ENCODE results near the gene KEAP1. TPM values are rescaled to one million over a fixed set of nuclear protein-coding genes. Genes with fewer than 3 reads are reported as not detected.
"Not testable (repeated sequence)": the region's sequence is repeated elsewhere in the genome, so short reads cannot be mapped to it uniquely, and the experiment has no call there.

KEAP1 gene
- total and polyA plus RNA-seq, 4 experiments from 2014 or later: 35.7 to 60.1 (median 52.1) TPM

- H3K4me3 ChIP-seq (ENCODE audit: low read length in 2 of 2); H3K27me3 ChIP-seq (ENCODE audit: insufficient read depth, low read length); H3K4me3 Mint-ChIP-seq; H3K36me3 Mint-ChIP-seq; H3K4me1 ChIP-seq (ENCODE audit: insufficient read depth, low read length); H3K9me3 ChIP-seq (ENCODE audit: control insufficient read depth in 1 of 2, low read length in 2 of 2); H3K9me3 Mint-ChIP-seq; H3K36me3 ChIP-seq (ENCODE audit: insufficient read depth, low read length); DNase-seq; H3K4me1 Mint-ChIP-seq; H3K27ac Mint-ChIP-seq; H3K27ac ChIP-seq (ENCODE audit: low read depth, low read length); intact Hi-C loops (cut with micrococcal nuclease); POLR2A ChIA-PET (ENCODE audit: partially characterized antibody): not testable (repeated sequence)
- CTCF ChIA-PET (ENCODE audit: partially characterized antibody): interaction anchor here (1.0 to 1.3 kb wide), 2 partner anchors 27 to 31 kb away, joined by 3 read pairs; no protein-coding TSS in a partner anchor
- peaks cover 12 to 18% of the 10 kb centered on the region in 2 donors for H3K27me3 Mint-ChIP-seq
Measured at GRCh38 chr19:10539016-10539415, 35.9 kb upstream of the KEAP1 start.

DNA sequence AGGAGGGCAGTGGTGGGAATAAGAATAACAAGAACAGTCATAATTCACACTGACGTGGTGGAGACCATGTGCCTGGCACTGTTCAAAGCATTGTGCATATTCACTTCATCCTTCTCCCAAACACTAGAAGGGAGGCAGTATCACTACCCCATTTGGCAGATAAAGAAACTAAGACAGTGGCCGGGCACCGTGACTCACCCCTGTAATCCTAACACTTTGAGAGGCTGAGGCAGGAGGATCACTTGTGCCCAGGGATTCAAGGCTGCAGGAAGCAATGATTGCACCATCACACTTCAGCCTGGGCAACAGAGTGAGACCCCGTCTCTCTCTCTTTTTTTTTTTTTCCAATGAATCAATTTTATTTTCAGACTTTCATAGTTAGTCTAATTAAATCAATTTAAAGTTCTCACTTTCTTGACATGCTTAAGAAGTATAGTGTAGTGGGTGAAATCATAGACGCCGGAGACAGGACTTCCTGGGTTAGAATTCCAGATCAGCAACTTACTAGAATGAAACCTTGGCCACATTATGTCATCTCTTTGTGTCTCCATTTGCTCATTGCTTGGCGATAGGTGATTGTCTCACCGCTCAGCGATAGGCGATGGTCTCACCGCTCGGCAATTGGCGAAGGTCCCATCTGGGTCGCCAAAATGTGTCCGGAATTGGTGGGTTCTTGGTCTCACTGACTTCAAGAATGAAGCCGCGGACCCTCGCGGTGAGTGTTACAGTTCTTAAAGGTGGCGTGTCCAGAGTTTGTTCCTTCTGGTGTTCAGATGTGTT is 35.2 kb upstream of the KEAP1 start:
- H3K9me3 Mint-ChIP-seq: no peaks in the 10 kb centered on the region
- peaks cover 5% of the 10 kb centered on the region for H3K4me1 ChIP-seq (ENCODE audit: insufficient read depth, low read length)
- no peaks in the 10 kb centered on the region for H3K27me3 ChIP-seq (ENCODE audit: insufficient read depth, low read length)
- H3K4me1 Mint-ChIP-seq: peaks cover 2 to 7% (median 5%) of the 10 kb centered on the region in 4 donors
- intact Hi-C loops (cut with micrococcal nuclease): no loop called here
- no peak overlapping the region for H3K27ac ChIP-seq (ENCODE audit: low read depth, low read length)
- no peaks in the 10 kb centered on the region for H3K9me3 ChIP-seq (ENCODE audit: control insufficient read depth in 1 of 2, low read length in 2 of 2)
- DNase-seq: no peak
- H3K4me3 ChIP-seq (ENCODE audit: low read length in 2 of 2): no peak overlapping the region
- ChIA-PET POLR2A (ENCODE audit: partially characterized antibody) (no interaction called here), CTCF (ENCODE audit: partially characterized antibody) (interaction anchor here (0.6 to 1.4 kb wide), 9 partner anchors 15 to 164 kb away, joined by 3 to 4 read pairs (median 3); partner anchors contain the start of gene CDC37)
- no peaks in the 10 kb centered on the region for H3K36me3 Mint-ChIP-seq
- H3K27ac Mint-ChIP-seq: no peak overlapping the region
- H3K36me3 ChIP-seq (ENCODE audit: insufficient read depth, low read length): no peaks in the 10 kb centered on the region
- no peak overlapping the region for H3K4me3 Mint-ChIP-seq
- peaks cover 14 to 18% of the 10 kb centered on the region in 2 donors for H3K27me3 Mint-ChIP-seq

- Mint-ChIP-seq H3K27me3 (peaks cover 14 to 18% of the 10 kb centered on the region in 2 donors), H3K4me1 (no peaks in the 10 kb centered on the region), H3K4me3 (no peak overlapping the region), H3K36me3 (no peaks in the 10 kb centered on the region), H3K9me3 (no peaks in the 10 kb centered on the region), H3K27ac (no peak overlapping the region)
- ChIA-PET POLR2A (ENCODE audit: partially characterized antibody) (no interaction called here), CTCF (ENCODE audit: partially characterized antibody) (interaction anchor here (0.6 to 1.4 kb wide), 7 partner anchors 16 to 165 kb away, joined by 3 to 4 read pairs (median 3); partner anchors contain the start of gene CDC37)
- no peak for DNase-seq
- Histone ChIP-seq H3K36me3 (ENCODE audit: insufficient read depth, low read length) (no peaks in the 10 kb centered on the region), H3K4me3 (ENCODE audit: low read length in 2 of 2) (no peak overlapping the region), H3K4me1 (ENCODE audit: insufficient read depth, low read length) (no peaks in the 10 kb centered on the region), H3K27me3 (ENCODE audit: insufficient read depth, low read length) (no peaks in the 10 kb centered on the region), H3K9me3 (ENCODE audit: control insufficient read depth in 1 of 2, low read length in 2 of 2) (no peaks in the 10 kb centered on the region), H3K27ac (ENCODE audit: low read depth, low read length) (no peak overlapping the region)
- intact Hi-C loops (cut with micrococcal nuclease): no loop called here
Measured at GRCh38 chr19:10537668-10538067, 34.5 kb upstream of the KEAP1 start.

DNA sequence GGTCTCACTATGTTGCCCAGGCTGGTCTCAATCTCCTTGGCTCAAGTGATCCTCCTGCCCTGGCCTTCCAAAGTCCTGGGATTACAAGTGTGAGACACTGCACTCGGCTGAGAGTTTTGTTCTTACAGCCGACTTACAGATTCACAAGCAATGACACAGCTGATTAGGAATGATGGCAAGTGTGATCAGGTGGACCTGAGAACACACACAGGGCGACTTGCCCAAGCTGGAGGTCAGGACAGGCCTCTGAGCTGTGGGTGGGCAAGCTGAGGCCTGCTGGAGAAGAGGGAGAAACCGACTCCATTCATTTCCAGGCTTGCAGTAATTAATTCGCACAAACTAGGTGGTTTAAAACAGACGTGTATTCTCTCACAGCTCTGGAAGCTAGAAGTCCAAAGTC is 32.5 kb upstream of the KEAP1 start:
- H3K27ac Mint-ChIP-seq: no peak overlapping the region
- no peak overlapping the region for H3K4me3 Mint-ChIP-seq
- no peaks in the 10 kb centered on the region for H3K4me1 Mint-ChIP-seq
- Histone ChIP-seq H3K27me3 (ENCODE audit: insufficient read depth, low read length) (no peaks in the 10 kb centered on the region), H3K36me3 (ENCODE audit: insufficient read depth, low read length) (no peaks in the 10 kb centered on the region), H3K27ac (ENCODE audit: low read depth, low read length) (no peak overlapping the region), H3K4me1 (ENCODE audit: insufficient read depth, low read length) (no peaks in the 10 kb centered on the region), H3K4me3 (ENCODE audit: low read length in 2 of 2) (no peak overlapping the region), H3K9me3 (ENCODE audit: control insufficient read depth in 1 of 2, low read length in 2 of 2) (no peaks in the 10 kb centered on the region)
- ChIA-PET CTCF (ENCODE audit: partially characterized antibody) (interaction anchor here (1.3 to 1.8 kb wide), 4 partner anchors 43 to 115 kb away, joined by 3 to 6 read pairs (median 4); no protein-coding TSS in a partner anchor), POLR2A (ENCODE audit: partially characterized antibody) (no interaction called here)
- DNase-seq: no peak
- no peaks in the 10 kb centered on the region for H3K9me3 Mint-ChIP-seq
- H3K27me3 Mint-ChIP-seq: peaks cover 14 to 18% of the 10 kb centered on the region in 2 donors
- peaks cover 0 to 3% of the 10 kb centered on the region in 2 donors for H3K36me3 Mint-ChIP-seq
- intact Hi-C loops (cut with micrococcal nuclease): no loop called here

- no peaks in the 10 kb centered on the region for H3K27me3 ChIP-seq (ENCODE audit: insufficient read depth, low read length)
- H3K4me3 Mint-ChIP-seq: no peak overlapping the region
- peak overlapping the region in 1 of 7 donors; percentile 11 for H3K27ac Mint-ChIP-seq
- no peak overlapping the region for H3K4me3 ChIP-seq (ENCODE audit: low read length in 2 of 2)
- ChIA-PET CTCF (ENCODE audit: partially characterized antibody) (interaction anchor here (1.6 to 1.8 kb wide), 2 partner anchors 23 to 41 kb away, joined by 4 to 5 read pairs; no protein-coding TSS in a partner anchor), POLR2A (ENCODE audit: partially characterized antibody) (no interaction called here)
- DNase-seq: no peak
- H3K4me1 Mint-ChIP-seq: no peaks in the 10 kb centered on the region
- H3K9me3 ChIP-seq (ENCODE audit: control insufficient read depth in 1 of 2, low read length in 2 of 2): no peaks in the 10 kb centered on the region
- no peak overlapping the region for H3K27ac ChIP-seq (ENCODE audit: low read depth, low read length)
- H3K36me3 Mint-ChIP-seq: peaks cover 0 to 3% of the 10 kb centered on the region in 2 donors
- intact Hi-C loops (cut with micrococcal nuclease): no loop called here
- no peaks in the 10 kb centered on the region for H3K9me3 Mint-ChIP-seq
- H3K36me3 ChIP-seq (ENCODE audit: insufficient read depth, low read length): no peaks in the 10 kb centered on the region
- H3K27me3 Mint-ChIP-seq: peaks cover 11 to 12% of the 10 kb centered on the region in 2 donors
- no peaks in the 10 kb centered on the region for H3K4me1 ChIP-seq (ENCODE audit: insufficient read depth, low read length)
Measured at GRCh38 chr19:10533646-10534386, 30.7 kb upstream of the KEAP1 start.

DNA sequence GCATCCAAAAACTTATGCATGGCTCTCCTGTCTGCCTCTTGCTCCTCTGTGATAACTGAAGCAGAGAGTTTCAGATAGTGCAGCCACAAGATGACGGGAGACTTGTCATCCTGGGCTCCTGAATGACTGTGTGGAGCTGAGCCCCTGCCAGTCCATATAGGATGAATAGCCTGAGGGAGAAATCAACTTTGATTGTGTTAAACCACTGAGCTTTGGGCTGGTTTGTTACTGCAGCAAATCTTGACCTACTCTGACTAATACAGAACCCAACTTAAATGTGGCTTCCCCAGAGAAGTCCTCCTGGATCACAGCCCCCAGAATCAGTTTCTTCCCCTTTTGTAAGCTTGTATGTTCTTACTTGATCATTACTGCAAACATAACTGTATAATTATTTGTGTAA is 29.3 kb upstream of the KEAP1 start:
- no peaks in the 10 kb centered on the region for H3K9me3 ChIP-seq (ENCODE audit: control insufficient read depth in 1 of 2, low read length in 2 of 2)
- POLR2A ChIA-PET (ENCODE audit: partially characterized antibody): no interaction called here
- H3K27ac ChIP-seq (ENCODE audit: low read depth, low read length): no peak overlapping the region
- no peaks in the 10 kb centered on the region for H3K9me3 Mint-ChIP-seq
- H3K27me3 Mint-ChIP-seq: peaks cover 5 to 7% of the 10 kb centered on the region in 2 donors
- H3K4me1 Mint-ChIP-seq: no peaks in the 10 kb centered on the region
- no peak for DNase-seq
- H3K36me3 Mint-ChIP-seq: peaks cover 0 to 3% of the 10 kb centered on the region in 2 donors
- no peaks in the 10 kb centered on the region for H3K27me3 ChIP-seq (ENCODE audit: insufficient read depth, low read length)
- no peaks in the 10 kb centered on the region for H3K36me3 ChIP-seq (ENCODE audit: insufficient read depth, low read length)
- H3K27ac Mint-ChIP-seq: no peak overlapping the region
- CTCF ChIA-PET (ENCODE audit: partially characterized antibody): interaction anchor here (0.7 kb wide), 1 partner anchor 112 kb away, joined by 3 read pairs; no protein-coding TSS in a partner anchor
- no peak overlapping the region for H3K4me3 ChIP-seq (ENCODE audit: low read length in 2 of 2)
- H3K4me3 Mint-ChIP-seq: no peak overlapping the region
- H3K4me1 ChIP-seq (ENCODE audit: insufficient read depth, low read length): no peaks in the 10 kb centered on the region
- intact Hi-C loops (cut with micrococcal nuclease): no loop called here

DNA sequence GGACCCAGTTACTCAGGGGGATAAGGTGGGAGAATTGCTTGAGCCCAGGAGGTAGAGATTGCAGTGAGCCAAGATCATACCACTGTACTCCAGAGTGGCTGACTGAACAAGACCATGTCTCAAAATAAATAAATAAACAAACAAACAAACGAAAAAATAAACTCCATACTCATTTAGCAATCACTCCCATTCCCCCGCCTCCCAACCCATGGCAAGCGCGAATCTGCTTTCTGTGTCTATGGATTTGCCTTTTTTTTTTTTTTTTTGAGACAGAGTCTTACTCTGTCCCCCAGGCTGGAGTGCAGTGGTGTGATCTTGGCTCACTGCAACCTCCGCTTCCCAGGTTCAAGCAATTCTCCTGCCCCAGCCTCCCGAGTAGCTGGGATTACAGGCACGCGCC is 23.7 kb upstream of the KEAP1 start:
- H3K9me3 Mint-ChIP-seq; DNase-seq; H3K27me3 ChIP-seq (ENCODE audit: insufficient read depth, low read length); H3K27ac Mint-ChIP-seq; intact Hi-C loops (cut with micrococcal nuclease); H3K27ac ChIP-seq (ENCODE audit: low read depth, low read length); H3K4me3 Mint-ChIP-seq; H3K4me1 ChIP-seq (ENCODE audit: insufficient read depth, low read length); H3K4me1 Mint-ChIP-seq; H3K4me3 ChIP-seq (ENCODE audit: low read length in 2 of 2); H3K9me3 ChIP-seq (ENCODE audit: control insufficient read depth in 1 of 2, low read length in 2 of 2); H3K36me3 ChIP-seq (ENCODE audit: insufficient read depth, low read length); H3K27me3 Mint-ChIP-seq; POLR2A ChIA-PET (ENCODE audit: partially characterized antibody); H3K36me3 Mint-ChIP-seq: not testable (repeated sequence)
- CTCF ChIA-PET (ENCODE audit: partially characterized antibody): interaction anchor here (1.3 kb wide), 1 partner anchor 54 kb away, joined by 3 read pairs; no protein-coding TSS in a partner anchor
